MM.1S (cell line): ENCODE data around the gene DIS3L2.

ENCODE experiments used
- DNase-seq: peaks from one replicate; pipeline ENCODE4 v3.0.0-alpha.2; 2015
- H2AFZ ChIP-seq: fragments of 300-600 bp; sonication (generic); 2 replicates; pipeline ENCODE4 v1.6.0; 2016; ENCODE audit warnings: antibody characterized with exemption, low read length
- H3F3A ChIP-seq: fragments of 300-600 bp; sonication (generic); 2 replicates; pipeline ENCODE4 v1.6.1; 2016; ENCODE audit warnings: mild to moderate bottlenecking, antibody characterized with exemption, low read length, moderate library complexity, mixed read lengths; ENCODE audit not compliant: insufficient read depth
- H3K27ac ChIP-seq: fragments of 300-600 bp; sonication (generic); 2 replicates; pipeline ENCODE4 v1.5.1; 2016; ENCODE audit warnings: mild to moderate bottlenecking, low read length
- H3K27me3 ChIP-seq: fragments of 300-600 bp; sonication (generic); replicated peaks from 2 replicates; pipeline ENCODE4 v1.6.0; 2016; ENCODE audit warnings: low read length; ENCODE audit not compliant: insufficient read depth
- H3K36me3 ChIP-seq: fragments of 300-600 bp; sonication (generic); replicated peaks from 2 replicates; pipeline ENCODE4 v1.6.1; 2016; ENCODE audit warnings: mild to moderate bottlenecking, low read length, mixed read lengths; ENCODE audit not compliant: insufficient read depth
- H3K4me1 ChIP-seq: fragments of 300-600 bp; sonication (generic); 2 replicates; pipeline ENCODE4 v1.6.1; 2016; ENCODE audit warnings: low read length, mixed read lengths
- H3K4me2 ChIP-seq: fragments of 300-600 bp; sonication (generic); 2 replicates; pipeline ENCODE4 v1.6.0; 2016; ENCODE audit warnings: low read depth, low read length
- H3K4me3 ChIP-seq: fragments of 300-600 bp; sonication (generic); 2 replicates; pipeline ENCODE4 v1.5.1; 2016; ENCODE audit warnings: low read length, mixed read lengths
- H3K79me2 ChIP-seq: fragments of 300-600 bp; sonication (generic); 2 replicates; pipeline ENCODE4 v1.6.1; 2016; ENCODE audit warnings: mixed run types, low read length, mixed read lengths
- H3K9ac ChIP-seq: fragments of 300-600 bp; sonication (generic); 2 replicates; pipeline ENCODE4 v1.6.1; 2016; ENCODE audit warnings: low read length, mixed read lengths
- H3K9me2 ChIP-seq: fragments of 300-600 bp; sonication (generic); replicated peaks from 2 replicates; pipeline ENCODE4 v1.6.1; 2016; ENCODE audit warnings: mild to moderate bottlenecking, low read length, mixed read lengths; ENCODE audit not compliant: insufficient read depth
- H3K9me3 ChIP-seq: fragments of 300-600 bp; sonication (generic); replicated peaks from 2 replicates; pipeline ENCODE4 v1.6.1; 2016; ENCODE audit warnings: mild to moderate bottlenecking, low read length, mixed read lengths; ENCODE audit not compliant: insufficient read depth
- H4K20me1 ChIP-seq: fragments of 300-600 bp; sonication (generic); 2 replicates; pipeline ENCODE4 v1.6.1; 2016; ENCODE audit warnings: mild to moderate bottlenecking, low read length, moderate library complexity, mixed read lengths; ENCODE audit not compliant: insufficient read depth
- EZH2 ChIP-seq: fragments of 300-600 bp; sonication (generic); optimal IDR thresholded peaks from 2 replicates; pipeline ENCODE3; 2017; ENCODE audit warnings: low read depth, mild to moderate bottlenecking, antibody characterized with exemption, low read length, mixed read lengths
- EZH2phosphoT487 ChIP-seq: fragments of 300-600 bp; sonication (generic); IDR thresholded peaks from 2 replicates; pipeline ENCODE4 v1.6.1; 2018; ENCODE audit warnings: antibody characterized with exemption, low read length
- TF ChIP-seq, protein P1 (sequence below): fragments of 300-600 bp; sonication (generic); IDR thresholded peaks from 2 replicates; pipeline ENCODE4 v1.5.1; 2016; ENCODE audit warnings: antibody characterized with exemption, low read length, mixed read lengths

The DIS3L2 gene

DNA sequence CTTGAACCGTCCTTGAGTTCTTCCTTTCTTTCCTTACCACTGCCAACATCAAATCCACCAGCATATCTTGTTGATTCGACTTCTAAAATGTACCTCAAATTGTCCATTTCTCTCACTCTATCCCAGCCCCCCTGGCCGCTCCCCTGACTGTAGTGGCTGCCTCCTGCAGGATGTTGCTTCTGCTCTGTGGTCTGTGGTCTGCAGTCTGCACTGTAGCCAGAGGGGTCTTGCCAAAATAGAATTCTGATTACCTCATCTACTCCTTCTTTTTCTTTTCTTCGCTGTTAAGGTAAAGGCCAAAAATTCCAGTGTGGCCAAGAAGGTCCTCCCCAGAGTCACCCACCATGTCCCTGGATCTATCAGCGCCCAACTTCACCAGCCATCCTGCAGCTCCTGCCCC, 337.6 kb downstream of the DIS3L2 start:
- Histone ChIP-seq H3K27ac (no peak overlapping the region), H3K79me2 (no peaks in the 10 kb centered on the region), H3K9me2 (no peaks in the 10 kb centered on the region), H3K36me3 (no peaks in the 10 kb centered on the region), H3K4me2 (no peak overlapping the region), H3K9me3 (no peaks in the 10 kb centered on the region), H3K9ac (no peak overlapping the region), H2AFZ (no peak overlapping the region), H4K20me1 (no peaks in the 10 kb centered on the region), H3K4me1 (no peaks in the 10 kb centered on the region), H3F3A (no peaks in the 10 kb centered on the region), H3K27me3 (no peaks in the 10 kb centered on the region), H3K4me3 (no peak overlapping the region)
- no peak for TF ChIP-seq EZH2
- TF ChIP-seq, protein P1, sequence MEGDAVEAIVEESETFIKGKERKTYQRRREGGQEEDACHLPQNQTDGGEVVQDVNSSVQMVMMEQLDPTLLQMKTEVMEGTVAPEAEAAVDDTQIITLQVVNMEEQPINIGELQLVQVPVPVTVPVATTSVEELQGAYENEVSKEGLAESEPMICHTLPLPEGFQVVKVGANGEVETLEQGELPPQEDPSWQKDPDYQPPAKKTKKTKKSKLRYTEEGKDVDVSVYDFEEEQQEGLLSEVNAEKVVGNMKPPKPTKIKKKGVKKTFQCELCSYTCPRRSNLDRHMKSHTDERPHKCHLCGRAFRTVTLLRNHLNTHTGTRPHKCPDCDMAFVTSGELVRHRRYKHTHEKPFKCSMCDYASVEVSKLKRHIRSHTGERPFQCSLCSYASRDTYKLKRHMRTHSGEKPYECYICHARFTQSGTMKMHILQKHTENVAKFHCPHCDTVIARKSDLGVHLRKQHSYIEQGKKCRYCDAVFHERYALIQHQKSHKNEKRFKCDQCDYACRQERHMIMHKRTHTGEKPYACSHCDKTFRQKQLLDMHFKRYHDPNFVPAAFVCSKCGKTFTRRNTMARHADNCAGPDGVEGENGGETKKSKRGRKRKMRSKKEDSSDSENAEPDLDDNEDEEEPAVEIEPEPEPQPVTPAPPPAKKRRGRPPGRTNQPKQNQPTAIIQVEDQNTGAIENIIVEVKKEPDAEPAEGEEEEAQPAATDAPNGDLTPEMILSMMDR: no peak
- no peak for TF ChIP-seq EZH2phosphoT487
- no peak for DNase-seq

GRCh38 chr2:232299927-232300674, 338.6 kb downstream of the DIS3L2 start:
- TF ChIP-seq EZH2: no peak
- TF ChIP-seq, protein P1: no peak
- no peak for TF ChIP-seq EZH2phosphoT487
- Histone ChIP-seq H4K20me1 (no peaks in the 10 kb centered on the region), H3K36me3 (no peaks in the 10 kb centered on the region), H3K27ac (no peak overlapping the region), H3K79me2 (no peaks in the 10 kb centered on the region), H3K4me1 (no peaks in the 10 kb centered on the region), H3K9me3 (no peaks in the 10 kb centered on the region), H3K9ac (no peak overlapping the region), H2AFZ (no peak overlapping the region), H3K4me2 (no peak overlapping the region), H3K27me3 (no peaks in the 10 kb centered on the region), H3K9me2 (no peaks in the 10 kb centered on the region), H3F3A (no peaks in the 10 kb centered on the region), H3K4me3 (no peak overlapping the region)
- no peak for DNase-seq

GRCh38 chr2:232300894-232301387, 339.4 kb downstream of the DIS3L2 start:
- H3K4me1 ChIP-seq: no peaks in the 10 kb centered on the region
- H3K9me3 ChIP-seq: no peaks in the 10 kb centered on the region
- no peak for DNase-seq
- H3K79me2 ChIP-seq: no peaks in the 10 kb centered on the region
- H2AFZ ChIP-seq: no peak overlapping the region
- H3K9me2 ChIP-seq: no peaks in the 10 kb centered on the region
- TF ChIP-seq EZH2 (no peak), EZH2phosphoT487 (no peak)
- TF ChIP-seq, protein P1: no peak
- no peak overlapping the region for H3K27ac ChIP-seq
- H3K4me2 ChIP-seq: no peak overlapping the region
- H3F3A ChIP-seq: no peaks in the 10 kb centered on the region
- no peak overlapping the region for H3K9ac ChIP-seq
- no peaks in the 10 kb centered on the region for H3K27me3 ChIP-seq
- no peak overlapping the region for H3K4me3 ChIP-seq
- H4K20me1 ChIP-seq: no peaks in the 10 kb centered on the region
- H3K36me3 ChIP-seq: no peaks in the 10 kb centered on the region
